Measurements from ENCODE around the gene SRSF1.

The SRSF1 gene

GRCh38 chr17:57984936-57985674 is 21.9 kb downstream of the SRSF1 start:
- Histone ChIP-seq H3K79me2 (ENCODE audit: insufficient read depth, low read length) (peaks cover 73% of the 10 kb centered on the region), H3K4me3 (ENCODE audit: low read depth in 1 of 2, low read length in 2 of 2) (peak overlapping the region in 1 of 2 experiments; percentile 15; a peak in 1 of 4 replicates), H3K4me2 (ENCODE audit: insufficient read depth, low read length) (peak overlapping the region; percentile 68), H2AFZ (ENCODE audit: low read depth, low read length) (no peak overlapping the region), H3K9me3 (ENCODE audit: insufficient read depth, low read length, severe bottlenecking) (no peaks in the 10 kb centered on the region), H3K4me1 (ENCODE audit: insufficient read depth, low read length) (peaks cover 61% of the 10 kb centered on the region), H3K9ac (ENCODE audit: low read depth, low read length) (peak overlapping the region; percentile 11; the same call in 1 of the 2 replicates), H4K20me1 (ENCODE audit: insufficient read depth, low read length) (peaks cover 50% of the 10 kb centered on the region), H3K27me3 (ENCODE audit: insufficient read depth, low read length, poor library complexity) (no peaks in the 10 kb centered on the region), H3K27ac (ENCODE audit: low read length) (no peak overlapping the region), H3K36me3 (ENCODE audit: insufficient read depth, low read length) (peaks cover 49% of the 10 kb centered on the region)
- no peak for ATAC-seq (ENCODE audit: insufficient read depth, low read depth)
- no peak for TF ChIP-seq CTCF (IDR thresholded peaks at IDR 0.05; ENCODE audit: borderline replicate concordance, extremely low read depth, low read length, poor library complexity, severe bottlenecking)
- TF ChIP-seq EZH2 (IDR thresholded peaks at IDR 0.05; ENCODE audit: borderline replicate concordance, low read depth, low read length, severe bottlenecking), result no peak
- DNase-seq, result no peak

GRCh38 chr17:57984261-57984890 is 22.7 kb downstream of the SRSF1 start:
- ATAC-seq (ENCODE audit: insufficient read depth, low read depth), result no peak
- H3K27ac ChIP-seq (ENCODE audit: low read length), result no peak overlapping the region
- H3K4me2 ChIP-seq (ENCODE audit: insufficient read depth, low read length), result peak overlapping the region; percentile 68

GRCh38 chr17:57983446-57983845 is 23.6 kb downstream of the SRSF1 start:
- no peak overlapping the region for H2AFZ ChIP-seq (ENCODE audit: low read depth, low read length)
- peaks cover 58% of the 10 kb centered on the region for H4K20me1 ChIP-seq (ENCODE audit: insufficient read depth, low read length)
- no peak overlapping the region for H3K9ac ChIP-seq (ENCODE audit: low read depth, low read length)
- no peaks in the 10 kb centered on the region for H3K27me3 ChIP-seq (ENCODE audit: insufficient read depth, low read length, poor library complexity)
- DNase-seq (no peak), ATAC-seq (ENCODE audit: insufficient read depth, low read depth) (no peak)
- H3K4me1 ChIP-seq (ENCODE audit: insufficient read depth, low read length), result peaks cover 53% of the 10 kb centered on the region
- peak overlapping the region; percentile 68; the same call in 1 of the 2 replicates for H3K4me2 ChIP-seq (ENCODE audit: insufficient read depth, low read length)
- H3K27ac ChIP-seq (ENCODE audit: low read length), result no peak overlapping the region
- TF ChIP-seq EZH2 (IDR thresholded peaks at IDR 0.05; ENCODE audit: borderline replicate concordance, low read depth, low read length, severe bottlenecking) (no peak), CTCF (IDR thresholded peaks at IDR 0.05; ENCODE audit: borderline replicate concordance, extremely low read depth, low read length, poor library complexity, severe bottlenecking) (no peak)
- H3K36me3 ChIP-seq (ENCODE audit: insufficient read depth, low read length), result peaks cover 65% of the 10 kb centered on the region
- no peak overlapping the region for H3K4me3 ChIP-seq (ENCODE audit: low read depth in 1 of 2, low read length in 2 of 2)
- peaks cover 77% of the 10 kb centered on the region for H3K79me2 ChIP-seq (ENCODE audit: insufficient read depth, low read length)
- no peaks in the 10 kb centered on the region for H3K9me3 ChIP-seq (ENCODE audit: insufficient read depth, low read length, severe bottlenecking)

More at GRCh38 chr17:57984261-57984890, 22.7 kb downstream of the SRSF1 start:
- Histone ChIP-seq H3K27me3 (ENCODE audit: insufficient read depth, low read length, poor library complexity) (no peaks in the 10 kb centered on the region), H3K9me3 (ENCODE audit: insufficient read depth, low read length, severe bottlenecking) (no peaks in the 10 kb centered on the region), H3K36me3 (ENCODE audit: insufficient read depth, low read length) (peaks cover 57% of the 10 kb centered on the region), H3K4me1 (ENCODE audit: insufficient read depth, low read length) (peaks cover 61% of the 10 kb centered on the region), H3K9ac (ENCODE audit: low read depth, low read length) (0 out of 2 replicates have a peak overlapping the region, but pooled peaks have one; percentile 11), H3K4me3 (ENCODE audit: low read depth in 1 of 2, low read length in 2 of 2) (no peak overlapping the region), H4K20me1 (ENCODE audit: insufficient read depth, low read length) (peaks cover 51% of the 10 kb centered on the region), H3K79me2 (ENCODE audit: insufficient read depth, low read length) (peaks cover 74% of the 10 kb centered on the region), H2AFZ (ENCODE audit: low read depth, low read length) (no peak overlapping the region)
- DNase-seq, result no peak
- TF ChIP-seq CTCF (IDR thresholded peaks at IDR 0.05; ENCODE audit: borderline replicate concordance, extremely low read depth, low read length, poor library complexity, severe bottlenecking), result no peak
- no peak for TF ChIP-seq EZH2 (IDR thresholded peaks at IDR 0.05; ENCODE audit: borderline replicate concordance, low read depth, low read length, severe bottlenecking)

All from DND-41 (cell line).